Chondrocyte (in vitro differentiated cells): ENCODE data around the gene SMOC2. TPM values are rescaled to one million over a fixed set of nuclear protein-coding genes. Genes with fewer than 3 reads are reported as not detected.
"Not testable (repeated sequence)": the region's sequence is repeated elsewhere in the genome, so short reads cannot be mapped to it uniquely, and the experiment has no call there.

Experiments used
- DNase-seq: peaks from one replicate; pipeline ENCODE4 v3.0.0; 2021; ENCODE audit warnings: mixed read lengths, low spot score
- H3K27ac Mint-ChIP-seq: one replicate; pipeline ENCODE4 v1.8.0; 2021; ENCODE audit warnings: mild to moderate bottlenecking, moderate library complexity, mixed read lengths; ENCODE audit not compliant: unreplicated experiment
- H3K27me3 Mint-ChIP-seq: 2 replicates; pipeline ENCODE4 v1.8.0; 2021; ENCODE audit warnings: low read depth, mixed read lengths
- H3K36me3 Mint-ChIP-seq: 2 replicates; pipeline ENCODE4 v1.8.0; 2021; ENCODE audit warnings: low read depth, mixed read lengths
- H3K4me1 Mint-ChIP-seq: 2 replicates; pipeline ENCODE4 v1.8.0; 2021; ENCODE audit warnings: low read depth, mild to moderate bottlenecking, mixed read lengths
- H3K4me3 Mint-ChIP-seq: one replicate; pipeline ENCODE4 v1.8.0; 2021; ENCODE audit warnings: mild to moderate bottlenecking, moderate library complexity, mixed read lengths; ENCODE audit not compliant: unreplicated experiment
- H3K9me3 Mint-ChIP-seq: 2 replicates; pipeline ENCODE4 v1.8.0; 2021; ENCODE audit warnings: low read depth, mixed read lengths
- CTCF ChIP-seq: fragments of 200-600 bp; sonication (generic); IDR thresholded peaks from 2 replicates; pipeline ENCODE4 v1.5.0; 2021; ENCODE audit warnings: antibody characterized with exemption, mild to moderate bottlenecking, moderate library complexity
- total RNA-seq: library from RNA; stranded (reverse); gene quantifications from 3 replicates; pipeline ENCODE4 v1.2.1, GENCODE V29; 2021

The SMOC2 gene
- total RNA-seq, 1 donor from 2014 or later = 148 TPM

DNA sequence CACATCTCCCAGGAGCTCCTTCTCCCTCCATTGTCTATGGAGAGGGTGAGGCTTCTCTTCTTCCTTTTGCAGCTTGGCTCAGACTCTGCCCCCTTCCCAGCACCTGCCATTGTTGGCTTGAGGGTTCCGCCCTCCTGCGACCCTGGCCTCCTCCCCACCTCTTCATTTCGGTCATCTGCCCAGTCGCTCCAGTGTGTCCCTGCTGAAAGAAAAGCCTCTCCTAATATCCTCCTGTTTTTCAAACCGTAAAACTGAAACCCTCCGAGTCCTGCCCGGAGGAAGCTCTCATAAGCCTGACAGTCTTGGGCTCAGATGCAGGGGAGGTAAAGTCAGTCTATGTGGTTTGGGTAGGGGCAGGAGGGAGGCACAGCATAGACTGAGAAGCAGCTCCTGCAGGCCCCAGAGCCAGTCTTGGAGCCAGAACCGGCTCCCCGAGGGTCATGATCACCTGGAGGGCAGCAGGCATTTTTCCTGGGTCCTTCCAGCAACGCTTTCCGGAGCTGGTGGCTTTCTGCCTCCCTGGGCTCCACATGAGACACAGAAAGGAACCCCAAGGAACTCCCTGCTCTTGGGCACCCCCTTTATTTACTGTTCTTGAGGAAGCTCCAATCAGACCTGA lies 235.1 kb downstream of the SMOC2 start:
- no peak for DNase-seq
- no peaks in the 10 kb centered on the region for H3K36me3 Mint-ChIP-seq
- H3K9me3 Mint-ChIP-seq = peaks cover 12% of the 10 kb centered on the region
- H3K27ac Mint-ChIP-seq = no peak overlapping the region
- H3K4me1 Mint-ChIP-seq = peaks cover 13% of the 10 kb centered on the region
- no peak overlapping the region for H3K4me3 Mint-ChIP-seq
- peaks cover 13% of the 10 kb centered on the region for H3K27me3 Mint-ChIP-seq
- TF ChIP-seq CTCF = no peak

- Mint-ChIP-seq H3K27me3 (peaks cover 16% of the 10 kb centered on the region), H3K4me1 (peaks cover 13% of the 10 kb centered on the region), H3K27ac (no peak overlapping the region), H3K36me3 (no peaks in the 10 kb centered on the region), H3K9me3 (peaks cover 12% of the 10 kb centered on the region), H3K4me3 (no peak overlapping the region)
- no peak for DNase-seq
- no peak for TF ChIP-seq CTCF
Measured at GRCh38 chr6:168676552-168677322, 235.8 kb downstream of the SMOC2 start.

GRCh38 chr6:168677323-168677781 lies 236.4 kb downstream of the SMOC2 start:
- Mint-ChIP-seq H3K27ac (peak overlapping the region; percentile 25), H3K4me1 (peaks cover 13% of the 10 kb centered on the region), H3K9me3 (peaks cover 12% of the 10 kb centered on the region), H3K27me3 (peaks cover 19% of the 10 kb centered on the region)
- DNase-seq, H3K36me3 Mint-ChIP-seq, H3K4me3 Mint-ChIP-seq: not testable (repeated sequence)

GRCh38 chr6:168678077-168678476 lies 237.1 kb downstream of the SMOC2 start:
- Mint-ChIP-seq H3K36me3 (no peaks in the 10 kb centered on the region), H3K9me3 (peaks cover 12% of the 10 kb centered on the region), H3K27me3 (peaks cover 27% of the 10 kb centered on the region), H3K4me1 (peaks cover 13% of the 10 kb centered on the region), H3K4me3 (no peak overlapping the region), H3K27ac (no peak overlapping the region)
- TF ChIP-seq CTCF = no peak
- no peak for DNase-seq

DNA sequence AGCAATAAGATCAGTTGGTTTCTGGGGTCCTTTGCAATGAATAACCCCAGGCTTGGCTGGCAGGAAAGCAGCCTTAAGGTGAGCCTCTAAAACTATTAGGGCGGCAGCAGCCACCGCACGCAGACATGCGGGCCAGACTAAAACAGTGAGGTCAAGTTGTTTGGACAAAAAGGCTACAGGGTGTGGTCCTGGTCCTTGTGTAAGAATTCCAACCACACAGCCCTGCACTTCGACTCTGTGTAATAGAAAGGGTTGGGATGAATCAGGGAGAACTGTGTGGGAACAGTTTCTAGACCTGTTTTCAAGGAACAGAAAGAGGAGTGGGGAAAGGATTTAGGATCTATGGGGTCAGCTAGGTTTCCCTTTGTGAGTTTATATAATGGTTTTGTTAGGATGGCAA lies 237.6 kb downstream of the SMOC2 start:
- Mint-ChIP-seq H3K9me3 (peaks cover 12% of the 10 kb centered on the region), H3K4me1 (peaks cover 13% of the 10 kb centered on the region), H3K27me3 (peaks cover 31% of the 10 kb centered on the region), H3K27ac (no peak overlapping the region), H3K36me3 (no peaks in the 10 kb centered on the region), H3K4me3 (no peak overlapping the region)
- no peak for DNase-seq
- no peak for TF ChIP-seq CTCF
